ENCODE results near the gene KL. TPM values are rescaled to one million over a fixed set of nuclear protein-coding genes. Genes with fewer than 3 reads are reported as not detected.

KL gene
- total and polyA plus RNA-seq, 10 of the 15 experiments (the other 5 are each of a cell fraction or from before 2014, with no cell fraction given) = 0.08 to 2.1 (median 1.4) TPM

- POLR2A ChIA-PET = no interaction called here
- SMC1A ChIA-PET (ENCODE audit: uncharacterized antibody, unreplicated experiment) = interaction anchor here (1.4 kb wide), 1 partner anchor 11 kb away, joined by 3 read pairs; no protein-coding TSS in a partner anchor
- TF ChIP-seq MEF2B (IDR thresholded peaks at IDR 0.05; ENCODE audit: partially characterized antibody, poor library complexity, severe bottlenecking) (no peak), MLLT1 (IDR thresholded peaks at IDR 0.05) (no peak), ZNF622 (IDR thresholded peaks at IDR 0.05) (no peak), SMAD1 (IDR thresholded peaks at IDR 0.05; ENCODE audit: low read depth, partially characterized antibody) (no peak), PAX5 (IDR thresholded peaks at IDR 0.05; ENCODE audit: borderline replicate concordance, low read depth, low read length) (no peak), RB1 (IDR thresholded peaks at IDR 0.05; ENCODE audit: borderline replicate concordance) (no peak), MTA3 (IDR thresholded peaks at IDR 0.05; ENCODE audit: borderline replicate concordance, low read length) (no peak), RELA (IDR thresholded peaks at IDR 0.05; ENCODE audit: borderline replicate concordance, partially characterized antibody) (no peak), HDAC2 (IDR thresholded peaks at IDR 0.05) (no peak), PBX3 (IDR thresholded peaks at IDR 0.05; ENCODE audit: insufficient replicate concordance, low read depth, low read length) (no peak), BHLHE40 (IDR thresholded peaks at IDR 0.05; ENCODE audit: borderline replicate concordance in 1 of 2, low read depth in 2 of 2, low read length in 1 of 2) (no peak)
Measured at GRCh38 chr13:33004511-33004910, 11.7 kb upstream of the KL start.

More at GRCh38 chr13:33004511-33004910, 11.7 kb upstream of the KL start:
- H3K36me3 ChIP-seq (ENCODE audit: control insufficient read depth in 2 of 2, insufficient read depth in 2 of 2, low read length in 1 of 2) = no peaks in the 10 kb centered on the region
- no peak overlapping the region for H3K4me2 ChIP-seq (ENCODE audit: control insufficient read depth, insufficient read depth)
- H2AFZ ChIP-seq (ENCODE audit: control insufficient read depth, low read depth, low read length) = 0 out of 2 replicates have a peak overlapping the region, but pooled peaks have one; percentile 7
- ChIA-PET RAD21 (ENCODE audit: unreplicated experiment) (no interaction called here), CTCF (no interaction called here)
- FAIRE-seq (no peak), ATAC-seq (no peak), DNase-seq (ENCODE audit: low read depth, low spot score) (no peak)
- H3K27ac ChIP-seq (ENCODE audit: control insufficient read depth, insufficient read depth) = no peak overlapping the region
- no peaks in the 10 kb centered on the region for H4K20me1 ChIP-seq (ENCODE audit: control insufficient read depth, insufficient read depth)
- 17% methylated on average over 3 of the region's 3 CpGs for whole genome bisulfite sequencing (ENCODE audit: insufficient coverage, insufficient replicate concordance, low lambda C conversion rate, missing lambda C conversion rate)
- no TSS peak for BruUV-seq (replicated peaks)
- no peaks in the 10 kb centered on the region for H3K79me2 ChIP-seq (ENCODE audit: control insufficient read depth, insufficient read depth, low read length)
- H3K27me3 ChIP-seq (replicated peaks in 1 of 2; ENCODE audit: control insufficient read depth in 2 of 2, insufficient read depth in 2 of 2, low read length in 1 of 2) = no peaks in the 10 kb centered on the region
- H3K9ac ChIP-seq (ENCODE audit: control insufficient read depth, insufficient read depth, low read length) = no peak overlapping the region
- intact Hi-C loops (cut with micrococcal nuclease; ENCODE audit: unreplicated experiment) (no loop called here), in situ Hi-C loops (cut with MboI) (no loop called here)
- H3K4me3 ChIP-seq = no peak overlapping the region
- peaks cover 8% of the 10 kb centered on the region for H3K9me3 ChIP-seq (replicated peaks; ENCODE audit: control insufficient read depth, insufficient read depth, low read length)
- no peaks in the 10 kb centered on the region for H3K4me1 ChIP-seq (ENCODE audit: control insufficient read depth, insufficient read depth, low read length)

Measured in GM12878 (cell line).